H1 (cell line): ENCODE results near the gene CEACAM7.

Experiments used
- BRCA1 ChIP-seq: IDR thresholded peaks from 2 replicates; pipeline ENCODE4 v1.6.1; 2012; ENCODE audit warnings: low read depth, low read length, improper control_type of control experiment
- CHD2 ChIP-seq: IDR thresholded peaks from 2 replicates; pipeline ENCODE4 v1.6.1; 2012; ENCODE audit warnings: low read length, improper control_type of control experiment
- EP300 ChIP-seq, 2 experiments: IDR thresholded peaks; 1 replicate in 1 of 2; 2 replicates in 1 of 2; pipeline ENCODE4 v1.6.1; 2011 to 2012; ENCODE audit warnings: low read depth in 2 of 2, low read length in 2 of 2, mild to moderate bottlenecking in 2 of 2, borderline replicate concordance in 1 of 2, inconsistent platforms in 1 of 2, moderate library complexity in 1 of 2
- HDAC2 ChIP-seq, 2 experiments: fragments of 300-600 bp in 1 of 2; sonication (generic) in 1 of 2; IDR thresholded peaks; 2 replicates each; pipeline ENCODE4 v1.6.1; 2011 to 2012; ENCODE audit warnings: low read depth in 2 of 2, low read length in 2 of 2, mild to moderate bottlenecking in 2 of 2, moderate library complexity in 2 of 2, borderline replicate concordance in 1 of 2, inconsistent platforms in 1 of 2
- KDM5A ChIP-seq: fragments of 200-600 bp; IDR thresholded peaks from 2 replicates; pipeline ENCODE4 v1.7.1; 2012; ENCODE audit warnings: mild to moderate bottlenecking, low read length, inconsistent platforms, mixed read lengths
- POLR2A ChIP-seq, 2 experiments: IDR thresholded peaks; 1 replicate in 1 of 2; 2 replicates in 1 of 2; pipeline ENCODE4 v1.6.1; 2011; ENCODE audit warnings: low read depth in 2 of 2, low read length in 2 of 2, mild to moderate bottlenecking in 2 of 2; ENCODE audit errors: control extremely low read depth in 1 of 2
- POLR2AphosphoS5 ChIP-seq: IDR thresholded peaks from 2 replicates; pipeline ENCODE4 v1.6.1; 2011; ENCODE audit warnings: low read depth, low read length
- RFX5 ChIP-seq: IDR thresholded peaks from 2 replicates; pipeline ENCODE4 v1.6.1; 2011; ENCODE audit warnings: low read depth, low read length, improper control_type of control experiment, borderline replicate concordance
- ZNF274 ChIP-seq: IDR thresholded peaks from 2 replicates; pipeline ENCODE4 v1.7.0; 2012; ENCODE audit warnings: low read length, borderline replicate concordance; ENCODE audit errors: extremely low read depth
- TF ChIP-seq, protein P1 (sequence below), 3 experiments: IDR thresholded peaks; 1 replicate in 2 of 3; 2 replicates in 1 of 3; pipeline versions ENCODE4 v1.5.1 to v1.6.1; 2011; ENCODE audit warnings: low read length in 3 of 3, mild to moderate bottlenecking in 3 of 3, inconsistent platforms in 2 of 3, low read depth in 1 of 3, moderate library complexity in 1 of 3; ENCODE audit not compliant: insufficient read depth in 1 of 3; ENCODE audit errors: control extremely low read depth in 1 of 3

DNA sequence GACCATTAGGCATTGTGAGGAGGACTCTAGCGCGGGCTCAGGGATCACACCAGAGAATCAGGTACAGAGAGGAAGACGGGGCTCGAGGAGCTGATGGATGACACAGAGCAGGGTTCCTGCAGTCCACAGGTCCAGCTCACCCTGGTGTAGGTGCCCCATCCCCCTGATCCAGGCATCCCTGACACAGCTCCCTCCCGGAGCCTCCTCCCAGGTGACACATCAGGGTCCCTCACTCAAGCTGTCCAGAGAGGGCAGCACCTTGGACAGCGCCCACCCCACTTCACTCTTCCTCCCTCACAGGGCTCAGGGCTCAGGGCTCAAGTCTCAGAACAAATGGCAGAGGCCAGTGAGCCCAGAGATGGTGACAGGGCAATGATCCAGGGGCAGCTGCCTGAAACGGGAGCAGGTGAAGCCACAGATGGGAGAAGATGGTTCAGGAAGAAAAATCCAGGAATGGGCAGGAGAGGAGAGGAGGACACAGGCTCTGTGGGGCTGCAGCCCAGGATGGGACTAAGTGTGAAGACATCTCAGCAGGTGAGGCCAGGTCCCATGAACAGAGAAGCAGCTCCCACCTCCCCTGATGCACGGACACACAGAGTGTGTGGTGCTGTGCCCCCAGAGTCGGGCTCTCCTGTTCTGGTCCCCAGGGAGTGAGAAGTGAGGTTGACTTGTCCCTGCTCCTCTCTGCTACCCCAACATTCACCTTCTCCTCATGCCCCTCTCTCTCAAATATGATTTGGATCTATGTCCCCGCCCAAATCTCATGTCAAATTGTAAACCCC, 17.5 kb upstream of the CEACAM7 start:
- TF ChIP-seq RFX5 (no peak), BRCA1 (no peak), KDM5A (no peak), ZNF274 (no peak), POLR2A (IDR thresholded peaks at IDR 0.05; ENCODE audit: control extremely low read depth in 1 of 2, low read depth in 2 of 2, low read length in 2 of 2) (no peak), EP300 (IDR thresholded peaks at IDR 0.05; ENCODE audit: borderline replicate concordance in 1 of 2, low read depth in 2 of 2, low read length in 2 of 2) (no peak), POLR2AphosphoS5 (no peak), CHD2 (no peak), HDAC2 (IDR thresholded peaks at IDR 0.05; ENCODE audit: borderline replicate concordance in 1 of 2, low read depth in 2 of 2, low read length in 2 of 2) (no peak)
- TF ChIP-seq, protein P1, sequence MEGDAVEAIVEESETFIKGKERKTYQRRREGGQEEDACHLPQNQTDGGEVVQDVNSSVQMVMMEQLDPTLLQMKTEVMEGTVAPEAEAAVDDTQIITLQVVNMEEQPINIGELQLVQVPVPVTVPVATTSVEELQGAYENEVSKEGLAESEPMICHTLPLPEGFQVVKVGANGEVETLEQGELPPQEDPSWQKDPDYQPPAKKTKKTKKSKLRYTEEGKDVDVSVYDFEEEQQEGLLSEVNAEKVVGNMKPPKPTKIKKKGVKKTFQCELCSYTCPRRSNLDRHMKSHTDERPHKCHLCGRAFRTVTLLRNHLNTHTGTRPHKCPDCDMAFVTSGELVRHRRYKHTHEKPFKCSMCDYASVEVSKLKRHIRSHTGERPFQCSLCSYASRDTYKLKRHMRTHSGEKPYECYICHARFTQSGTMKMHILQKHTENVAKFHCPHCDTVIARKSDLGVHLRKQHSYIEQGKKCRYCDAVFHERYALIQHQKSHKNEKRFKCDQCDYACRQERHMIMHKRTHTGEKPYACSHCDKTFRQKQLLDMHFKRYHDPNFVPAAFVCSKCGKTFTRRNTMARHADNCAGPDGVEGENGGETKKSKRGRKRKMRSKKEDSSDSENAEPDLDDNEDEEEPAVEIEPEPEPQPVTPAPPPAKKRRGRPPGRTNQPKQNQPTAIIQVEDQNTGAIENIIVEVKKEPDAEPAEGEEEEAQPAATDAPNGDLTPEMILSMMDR (IDR thresholded peaks at IDR 0.05; ENCODE audit: control extremely low read depth in 1 of 3, insufficient read depth in 1 of 3, low read depth in 1 of 3, low read length in 3 of 3): no peak
